ENCODE data around the gene NSFL1C.

NSFL1C gene

DNA sequence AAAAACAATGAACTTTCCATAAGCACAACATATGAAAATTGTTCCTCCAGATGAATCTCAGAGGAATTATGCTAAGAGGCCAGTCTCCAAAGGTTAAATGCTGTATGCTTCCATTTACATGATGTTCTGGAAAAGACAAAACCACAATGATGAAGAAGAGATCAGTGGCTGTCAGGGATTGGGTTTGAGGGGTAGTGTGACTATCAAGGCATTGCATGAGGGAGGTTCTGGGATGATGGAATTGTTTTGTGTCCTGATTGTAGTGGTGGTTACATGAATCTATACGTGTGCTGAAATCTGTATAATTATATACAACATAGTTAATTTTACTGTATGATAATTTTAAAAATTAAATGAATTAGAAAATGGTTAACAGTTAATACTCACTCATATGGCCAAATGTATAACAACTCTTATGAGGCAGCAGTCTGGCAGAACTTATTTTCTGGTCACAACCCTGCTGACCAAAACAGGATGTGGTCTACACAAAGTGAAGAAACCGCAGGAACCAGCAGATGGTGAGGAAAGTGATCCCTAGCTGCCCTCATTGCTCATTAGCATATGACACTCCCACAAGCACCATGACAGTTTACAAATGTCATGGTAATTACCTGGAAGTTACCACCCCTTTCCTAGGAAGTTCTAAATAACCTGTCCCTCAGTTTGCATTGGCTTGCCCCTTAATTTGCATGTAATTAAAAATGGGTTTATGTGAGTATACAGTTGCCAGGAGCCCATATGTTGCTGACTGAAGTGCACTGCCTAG, 31.9 kb downstream of the NSFL1C start:
- H3K4me3 ChIP-seq (ENCODE audit: low read length), result no peak overlapping the region
- peak; percentile 88 for DNase-seq (ENCODE audit: low read depth, low spot score)

DNA sequence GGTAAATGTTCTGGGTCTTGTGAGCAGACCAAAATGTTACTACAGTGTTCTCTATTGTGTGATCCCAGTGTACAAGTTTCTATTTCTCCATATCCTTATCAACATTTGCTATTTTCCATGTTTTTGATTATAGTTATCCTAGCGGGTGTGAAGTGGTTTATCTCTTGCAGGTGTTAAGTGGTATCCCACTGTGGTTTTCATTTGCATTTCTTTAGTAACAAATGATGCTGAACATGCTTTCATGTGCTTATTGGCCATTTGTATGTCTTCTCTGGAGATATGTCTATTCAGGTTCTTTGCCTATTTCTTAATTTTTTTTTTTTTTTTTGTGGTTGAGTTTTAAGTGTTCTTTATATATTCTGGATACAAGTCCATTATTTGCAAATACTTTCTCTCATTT, 35.5 kb downstream of the NSFL1C start:
- DNase-seq (ENCODE audit: low read depth, low spot score), result peak; percentile 38

DNA sequence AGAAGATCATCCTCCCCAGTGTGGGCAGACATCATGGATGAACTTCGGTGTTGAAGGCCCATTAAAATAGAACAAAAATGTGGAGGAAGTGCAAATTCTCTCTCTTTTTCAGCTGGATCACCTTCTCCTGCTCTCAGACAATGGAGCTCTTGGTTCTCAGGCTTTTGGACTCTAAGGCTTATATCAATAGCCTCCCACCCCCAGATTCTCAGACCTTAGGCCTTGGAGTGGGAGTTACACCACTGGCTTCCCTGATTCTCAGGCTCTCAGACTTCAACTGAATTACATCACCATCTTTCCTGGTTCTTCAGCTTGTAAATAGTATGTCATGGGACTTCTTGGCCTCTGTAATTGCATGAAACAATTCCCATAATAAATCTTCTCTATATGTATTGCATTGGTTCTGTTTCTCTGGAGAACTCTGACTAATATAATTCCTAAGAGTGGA, 36.6 kb downstream of the NSFL1C start:
- no peak overlapping the region for H3K4me3 ChIP-seq (ENCODE audit: low read length)
- no peak for DNase-seq (ENCODE audit: low read depth, low spot score)

More for the DNA sequence above, 35.5 kb downstream of the NSFL1C start:
- no peak overlapping the region for H3K4me3 ChIP-seq (ENCODE audit: low read length)

DNA sequence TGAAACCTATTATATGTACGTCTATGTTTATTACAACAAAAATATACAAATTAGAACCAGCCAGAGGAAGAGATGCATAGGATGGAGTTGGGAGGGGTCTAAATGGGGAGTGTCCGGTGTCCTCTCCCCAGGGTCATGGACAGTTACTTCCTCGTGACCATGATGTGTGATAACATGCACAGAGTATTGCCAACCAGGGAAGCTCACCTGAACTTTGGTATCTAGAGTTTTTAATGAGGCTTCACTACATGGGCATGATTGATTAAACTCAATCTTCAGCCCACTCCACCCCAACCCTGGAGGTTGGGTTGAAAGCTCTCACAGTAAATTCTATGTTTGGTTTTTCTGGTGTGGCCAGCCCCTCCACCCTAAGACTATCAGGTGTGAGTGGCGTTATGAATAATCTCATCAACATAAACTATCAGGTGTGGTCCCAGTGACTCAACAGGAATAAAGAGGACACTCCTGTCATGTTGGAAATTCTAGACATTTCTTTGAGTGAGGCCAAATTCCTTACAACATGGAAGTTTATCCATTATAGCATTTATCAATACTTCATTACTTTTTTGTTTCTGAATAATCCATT, 37.4 kb downstream of the NSFL1C start:
- no peak for DNase-seq (ENCODE audit: low read depth, low spot score)
- no peak overlapping the region for H3K4me3 ChIP-seq (ENCODE audit: low read length)

DNA sequence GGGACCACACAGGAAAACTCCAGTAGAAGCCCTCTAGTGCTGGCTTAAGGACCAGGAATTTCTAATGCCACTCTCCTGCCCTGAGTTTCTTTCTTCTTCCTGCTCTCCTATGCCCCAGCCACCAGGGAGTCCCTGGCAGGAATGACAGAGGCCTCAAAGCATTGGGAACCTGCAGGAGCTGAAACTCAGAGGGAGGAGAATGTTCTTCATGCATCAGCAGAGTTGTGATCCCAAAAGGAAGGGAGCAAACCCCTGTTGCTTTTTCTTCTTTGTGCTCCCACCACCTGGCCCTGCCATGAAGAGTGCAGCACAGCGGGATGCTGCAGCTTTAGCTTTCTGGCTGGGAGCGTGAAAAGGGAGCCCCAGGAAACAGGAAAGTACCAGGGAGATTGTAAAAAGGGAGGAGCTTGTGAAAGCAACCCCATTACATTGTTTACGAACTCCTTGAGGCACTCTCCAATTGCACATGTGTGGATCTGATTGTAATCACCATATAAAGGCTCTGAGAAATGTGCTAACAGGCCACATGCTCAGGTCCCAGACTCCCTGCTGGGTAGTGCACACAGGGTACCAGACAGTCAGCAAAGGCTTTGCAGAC, 39.1 kb downstream of the NSFL1C start:
- DNase-seq (ENCODE audit: low read depth, low spot score), result no peak
- H3K4me3 ChIP-seq (ENCODE audit: low read length), result no peak overlapping the region

DNA sequence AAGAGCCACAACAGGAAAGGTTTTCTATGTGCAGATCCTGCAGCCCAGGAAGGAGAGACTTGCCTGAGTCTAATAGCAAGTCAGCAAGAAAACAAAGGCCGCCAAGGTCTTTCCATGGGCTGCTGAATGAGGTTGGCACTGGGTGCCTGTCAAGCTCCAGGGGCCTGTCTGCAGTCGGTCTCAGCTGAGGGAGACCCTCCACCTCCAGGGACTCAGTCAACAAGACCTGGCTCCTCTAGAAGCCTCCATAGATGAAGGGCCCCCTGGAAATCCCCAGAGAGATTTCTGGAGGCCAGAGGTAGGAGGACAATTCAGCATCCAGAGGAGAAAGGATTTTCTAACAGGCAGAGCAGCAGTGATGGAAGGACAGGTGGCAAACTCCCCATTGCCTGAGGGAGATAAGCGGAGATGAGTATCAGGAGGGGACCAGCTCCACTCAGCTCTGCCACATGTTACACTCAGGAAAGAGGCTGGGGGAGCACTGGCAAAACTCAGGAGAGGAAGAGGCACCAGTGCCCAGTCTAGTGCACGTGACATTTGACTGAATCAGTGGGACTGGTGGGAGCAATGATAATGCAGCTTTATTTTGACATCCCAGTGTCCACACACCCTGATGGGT, 40.3 kb downstream of the NSFL1C start:
- H3K4me3 ChIP-seq (ENCODE audit: low read length), result no peak overlapping the region
- DNase-seq (ENCODE audit: low read depth, low spot score), result no peak

DNA sequence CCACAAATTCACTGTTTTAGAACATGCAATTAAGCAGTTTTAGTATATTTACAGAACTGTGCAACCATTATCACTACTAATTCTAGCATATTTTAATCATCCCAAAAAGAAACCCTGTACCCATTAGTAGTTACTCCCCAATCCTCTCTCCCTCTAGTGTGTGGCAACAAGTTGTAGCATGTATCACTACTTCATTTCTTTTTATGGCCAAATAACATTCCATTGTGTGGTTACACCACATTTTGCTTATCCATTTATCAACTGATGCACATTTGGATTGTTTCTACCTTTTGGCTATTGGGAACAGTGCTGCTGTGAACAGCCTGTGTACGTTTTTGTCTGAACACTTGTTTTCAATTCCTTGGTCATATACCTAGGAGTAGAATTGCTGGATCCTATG, 42.3 kb downstream of the NSFL1C start:
- no peak overlapping the region for H3K4me3 ChIP-seq (ENCODE audit: low read length)
- no peak for DNase-seq (ENCODE audit: low read depth, low spot score)

DNA sequence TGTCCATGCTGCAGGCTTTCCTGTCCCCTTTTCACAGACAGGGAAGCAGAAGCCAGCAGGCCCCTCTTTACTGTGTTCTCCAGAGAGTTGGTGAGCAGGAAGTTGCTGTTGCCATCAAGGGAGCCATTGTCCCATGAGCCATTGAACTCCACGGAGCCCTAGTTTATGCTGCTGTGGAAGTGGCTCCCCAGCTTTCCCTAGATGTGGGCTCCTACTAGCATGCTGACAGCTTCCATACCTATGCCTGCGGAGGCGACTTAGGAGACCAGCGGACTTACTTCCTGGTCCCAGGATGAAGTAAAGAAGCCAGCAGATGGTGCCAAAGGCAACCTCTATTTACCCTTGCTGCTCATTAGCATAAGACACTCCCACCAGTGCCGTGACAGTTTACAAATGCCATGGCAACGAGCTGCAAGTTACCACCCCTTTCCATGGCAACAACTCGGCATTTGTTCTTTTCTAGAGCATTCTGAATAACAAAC, 43.0 kb downstream of the NSFL1C start:
- no peak overlapping the region for H3K4me3 ChIP-seq (ENCODE audit: low read length)
- peak; percentile 71 for DNase-seq (ENCODE audit: low read depth, low spot score)

DNA sequence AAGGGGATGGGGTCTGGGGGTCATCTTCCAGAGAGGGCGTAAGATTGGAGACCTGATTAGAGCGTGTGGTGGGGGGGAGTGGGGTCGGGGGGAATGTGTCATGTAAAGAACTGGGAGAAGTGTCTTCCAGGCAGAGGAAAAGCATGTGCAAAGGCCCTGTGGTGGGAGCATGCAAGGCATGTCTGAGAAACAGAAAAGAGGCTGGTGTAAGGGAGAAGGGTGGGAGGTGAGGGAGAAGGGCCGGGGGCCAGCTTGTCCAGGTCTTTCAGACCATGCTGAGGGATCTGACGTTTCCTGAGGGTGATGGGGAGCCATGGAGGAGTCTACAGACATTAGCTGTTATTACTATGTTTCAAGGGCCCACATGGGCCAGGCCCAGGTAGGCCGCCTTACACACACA, 43.4 kb downstream of the NSFL1C start:
- no peak for DNase-seq (ENCODE audit: low read depth, low spot score)
- no peak overlapping the region for H3K4me3 ChIP-seq (ENCODE audit: low read length)

DNA sequence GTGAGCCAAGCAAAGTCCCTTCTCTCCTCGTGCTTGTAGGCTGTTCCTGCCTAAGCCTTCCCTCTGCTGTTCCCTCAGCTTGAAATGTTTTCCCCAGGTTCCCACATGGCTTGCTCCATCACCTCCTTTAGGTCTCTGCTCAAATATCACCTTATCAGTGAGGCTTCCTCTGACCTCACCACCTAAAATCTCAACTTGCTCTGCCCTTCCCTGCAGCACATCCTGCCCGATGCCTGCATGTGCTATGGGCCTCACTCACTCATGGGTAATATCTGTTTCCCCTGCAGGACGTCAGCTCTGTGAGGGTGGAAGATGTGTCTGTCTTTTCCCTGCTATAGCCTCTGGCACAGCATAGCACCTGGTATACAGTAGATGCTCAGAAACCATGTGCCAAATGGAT, 43.9 kb downstream of the NSFL1C start:
- no peak overlapping the region for H3K4me3 ChIP-seq (ENCODE audit: low read length)
- no peak for DNase-seq (ENCODE audit: low read depth, low spot score)

DNA sequence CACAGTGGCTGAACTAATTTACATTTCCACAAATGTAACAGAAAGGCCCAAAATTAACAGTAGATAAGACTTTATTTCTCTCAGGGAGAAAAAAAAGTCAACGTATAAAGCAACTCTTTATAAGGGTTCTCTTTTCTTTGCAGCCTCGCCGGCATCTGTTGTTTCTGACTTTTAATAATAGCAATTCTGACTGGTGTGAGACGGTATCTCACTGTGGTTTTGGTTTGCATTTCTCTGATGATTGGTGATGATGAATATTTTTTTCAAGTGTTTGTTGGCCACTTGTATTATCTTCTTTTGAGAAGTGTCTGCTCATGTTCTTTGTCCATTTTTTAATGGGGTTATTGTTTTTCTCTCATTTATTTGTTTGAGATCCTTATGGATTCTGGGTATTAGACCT, 46.6 kb downstream of the NSFL1C start:
- no peak overlapping the region for H3K4me3 ChIP-seq (ENCODE audit: low read length)
- no peak for DNase-seq (ENCODE audit: low read depth, low spot score)

DNA sequence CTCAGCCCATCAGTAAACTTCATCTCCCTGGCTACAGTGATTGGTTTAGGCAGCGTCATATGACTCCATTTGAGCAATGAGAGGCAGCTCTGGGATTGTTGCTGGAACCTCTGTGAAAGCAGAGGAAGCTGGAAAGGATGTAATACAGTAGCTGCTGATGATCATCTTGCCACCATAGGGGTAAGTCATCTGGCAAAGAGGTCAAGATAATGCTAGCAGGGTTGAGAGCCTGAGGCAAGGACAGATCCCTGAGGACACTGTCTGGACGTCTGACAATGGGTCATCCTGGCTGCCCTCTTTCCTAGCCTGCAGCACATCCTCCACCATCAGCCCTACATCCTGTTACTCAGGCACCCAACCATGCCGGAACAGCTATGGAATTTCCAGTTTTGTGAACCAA, 48.3 kb downstream of the NSFL1C start:
- DNase-seq (ENCODE audit: low read depth, low spot score), result no peak

DNA sequence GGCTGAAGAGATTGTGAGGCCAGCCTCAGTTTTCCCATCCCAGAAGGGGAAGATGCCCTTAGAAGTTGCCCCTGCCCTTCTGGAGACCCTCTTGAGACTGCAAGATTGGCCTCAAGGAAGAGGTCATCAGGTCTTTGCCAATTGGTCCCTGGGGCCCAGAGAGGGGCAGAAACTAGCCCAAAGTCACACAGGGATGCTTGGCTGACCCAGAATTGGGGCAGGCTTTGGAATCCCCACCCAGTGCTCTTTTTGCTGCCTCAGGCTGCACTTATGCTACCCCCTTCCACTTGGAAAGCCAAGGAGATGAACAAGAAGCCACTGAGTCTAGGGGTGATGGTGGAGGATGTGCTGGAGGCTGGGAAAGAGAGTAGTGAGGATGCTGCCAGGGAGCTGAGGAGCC, 48.9 kb downstream of the NSFL1C start:
- no peak overlapping the region for H3K4me3 ChIP-seq (ENCODE audit: low read length)
- DNase-seq (ENCODE audit: low read depth, low spot score), result no peak

More for the DNA sequence above, 48.3 kb downstream of the NSFL1C start:
- no peak overlapping the region for H3K4me3 ChIP-seq (ENCODE audit: low read length)

DNA sequence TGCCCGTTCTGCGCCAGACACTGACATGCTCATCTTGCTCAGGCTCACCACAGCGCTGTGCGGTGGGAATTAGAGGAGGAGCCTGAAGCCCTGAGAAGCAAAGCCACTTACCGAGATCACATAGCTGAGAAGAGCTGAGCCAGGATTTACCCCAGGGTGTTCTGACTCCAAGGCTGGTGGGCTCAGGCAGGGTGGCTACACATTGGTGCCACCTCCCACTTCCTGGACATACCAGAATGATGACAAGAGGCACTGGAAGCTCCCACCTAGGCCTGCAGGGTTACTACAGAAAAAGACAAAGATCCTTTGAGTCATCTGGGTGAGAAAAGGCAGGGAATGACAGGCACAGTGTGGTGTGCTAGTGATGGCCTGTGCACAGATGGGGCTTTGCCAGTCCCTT, 49.4 kb downstream of the NSFL1C start:
- DNase-seq (ENCODE audit: low read depth, low spot score), result no peak
- no peak overlapping the region for H3K4me3 ChIP-seq (ENCODE audit: low read length)

DNA sequence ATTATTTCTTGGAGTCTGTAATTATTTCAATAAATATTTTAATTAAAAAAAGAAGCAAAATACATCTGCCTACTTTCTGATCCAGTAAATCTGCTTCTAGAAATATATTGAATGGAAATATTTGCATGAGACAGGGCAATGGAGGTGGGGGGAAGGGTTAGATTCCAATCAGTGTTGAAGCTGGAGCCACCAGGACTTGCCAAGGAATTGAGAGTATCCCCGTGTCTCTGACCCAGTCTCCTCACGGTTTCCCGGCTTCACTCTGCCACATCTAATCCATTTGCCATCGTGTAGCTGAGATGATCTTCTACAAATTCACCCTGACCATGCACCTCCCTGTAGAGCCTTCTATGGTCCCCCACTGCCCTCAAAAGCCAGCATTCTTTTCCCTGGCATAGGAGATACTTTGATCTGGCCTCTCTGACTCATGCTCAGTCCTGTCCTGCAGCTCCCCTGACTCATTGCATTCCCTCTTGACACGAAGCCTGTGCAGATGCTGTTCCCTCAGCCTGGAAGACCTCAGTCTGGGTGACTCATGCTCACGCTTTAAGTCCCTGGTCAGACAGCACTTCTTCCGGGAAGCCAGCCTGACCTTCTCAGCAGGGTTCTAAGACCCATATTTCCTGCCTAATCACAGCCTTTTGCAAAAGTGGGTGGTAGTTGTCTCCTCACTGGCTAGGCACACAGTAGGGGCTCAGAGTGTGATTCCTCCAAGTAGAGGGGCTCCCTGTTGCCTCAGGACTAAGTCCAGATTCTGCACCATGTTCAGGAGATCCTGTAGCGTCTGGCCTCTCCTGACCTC, 50.8 kb downstream of the NSFL1C start:
- no peak overlapping the region for H3K4me3 ChIP-seq (ENCODE audit: low read length)
- DNase-seq (ENCODE audit: low read depth, low spot score), result no peak

DNA sequence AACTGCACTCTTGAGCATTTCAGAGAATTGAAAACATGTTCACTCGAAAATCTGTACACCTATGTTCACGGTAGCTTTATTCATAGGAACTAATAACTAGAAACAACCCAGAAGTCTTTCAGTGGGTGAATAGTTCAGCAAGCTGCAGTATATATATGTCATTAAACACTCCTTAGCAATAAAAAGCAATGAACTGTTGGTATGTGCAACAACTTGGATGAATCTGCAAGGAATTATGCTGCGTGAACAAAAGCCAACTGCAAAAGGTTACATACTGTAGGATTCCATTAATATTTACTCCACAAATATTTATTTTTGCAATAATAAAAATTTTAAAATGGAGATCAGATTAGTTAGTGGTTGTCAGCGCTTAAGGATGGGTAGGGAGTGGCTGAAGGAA, 51.7 kb downstream of the NSFL1C start:
- no peak overlapping the region for H3K4me3 ChIP-seq (ENCODE audit: low read length)
- no peak for DNase-seq (ENCODE audit: low read depth, low spot score)

DNA sequence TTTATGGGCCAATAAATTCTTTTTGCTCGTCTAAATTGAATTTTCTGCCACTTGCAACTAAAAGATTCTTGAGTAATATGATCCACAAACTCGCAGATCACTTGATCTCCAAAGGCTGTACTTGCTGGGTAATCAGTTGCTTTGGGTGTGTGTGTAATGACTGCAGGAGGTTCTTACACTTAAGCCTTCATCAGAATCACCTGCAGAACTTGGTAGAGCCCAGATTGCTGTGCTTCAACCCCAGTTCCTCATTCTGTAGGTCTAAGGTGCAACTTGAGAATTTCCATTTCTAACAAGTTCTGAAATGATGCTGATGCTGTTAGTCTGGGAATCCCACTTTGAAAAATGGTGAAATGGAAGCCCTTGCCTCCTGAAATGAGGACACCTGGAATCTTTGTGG, 60.8 kb downstream of the NSFL1C start:
- H3K4me3 ChIP-seq (ENCODE audit: low read length), result no peak overlapping the region
- DNase-seq (ENCODE audit: low read depth, low spot score), result no peak

DNA sequence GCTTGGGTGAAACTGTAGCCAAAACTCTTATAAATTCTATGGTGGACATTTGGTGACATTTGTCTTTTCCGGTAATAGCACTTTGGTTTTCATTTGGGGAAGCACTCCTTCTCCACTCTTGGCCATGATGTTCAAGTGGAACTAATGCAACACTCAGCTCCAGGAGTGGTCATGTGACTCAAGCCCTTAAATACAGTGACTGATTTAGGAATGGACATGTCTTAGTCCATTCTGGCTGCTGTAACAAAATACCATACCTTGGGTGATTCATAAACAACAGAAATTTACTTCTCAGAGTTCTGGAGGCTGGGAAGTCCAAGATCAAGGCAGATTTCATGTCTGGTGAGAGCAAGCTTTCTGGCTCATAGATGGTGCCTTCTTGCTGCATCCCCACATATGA, 63.0 kb downstream of the NSFL1C start:
- DNase-seq (ENCODE audit: low read depth, low spot score), result no peak

DNA sequence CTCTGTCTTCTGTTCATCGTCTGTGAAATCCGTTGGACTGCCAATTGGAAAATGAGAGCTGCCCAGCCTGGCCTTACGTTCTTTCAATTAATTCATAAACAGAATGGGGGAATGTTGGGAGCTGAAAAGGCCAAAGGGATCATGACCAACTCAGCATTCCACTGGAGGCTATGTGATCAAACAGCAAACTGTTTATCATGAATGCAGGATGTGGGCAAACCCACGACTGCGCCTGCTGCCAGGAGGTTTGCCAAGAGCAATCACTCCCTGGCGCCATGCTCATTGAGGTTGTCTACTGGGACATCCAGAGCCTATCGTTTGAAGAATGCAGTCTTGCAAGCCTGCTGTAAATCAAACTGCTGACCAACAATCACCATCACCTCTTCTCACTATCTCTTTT, 64.5 kb downstream of the NSFL1C start:
- peak; percentile 81 for DNase-seq (ENCODE audit: low read depth, low spot score)
- no peak overlapping the region for H3K4me3 ChIP-seq (ENCODE audit: low read length)

More for the DNA sequence above, 63.0 kb downstream of the NSFL1C start:
- H3K4me3 ChIP-seq (ENCODE audit: low read length), result no peak overlapping the region

Measured in Jurkat, Clone E6-1 (cell line).